GM18526 (cell line): Measurements from ENCODE around the gene HJV.

Source experiments
- POLR2A ChIP-seq: IDR thresholded peaks from 3 replicates; pipeline ENCODE4 v1.6.1; 2011; ENCODE audit not compliant: insufficient read length; ENCODE audit errors: extremely low read depth

Gene HJV

GRCh38 chr1:146020058-146021049, 1.2 kb downstream of the HJV start:
- no peak for TF ChIP-seq POLR2A

GRCh38 chr1:146019231-146020057, 2.1 kb downstream of the HJV start:
- TF ChIP-seq POLR2A: no peak

DNA sequence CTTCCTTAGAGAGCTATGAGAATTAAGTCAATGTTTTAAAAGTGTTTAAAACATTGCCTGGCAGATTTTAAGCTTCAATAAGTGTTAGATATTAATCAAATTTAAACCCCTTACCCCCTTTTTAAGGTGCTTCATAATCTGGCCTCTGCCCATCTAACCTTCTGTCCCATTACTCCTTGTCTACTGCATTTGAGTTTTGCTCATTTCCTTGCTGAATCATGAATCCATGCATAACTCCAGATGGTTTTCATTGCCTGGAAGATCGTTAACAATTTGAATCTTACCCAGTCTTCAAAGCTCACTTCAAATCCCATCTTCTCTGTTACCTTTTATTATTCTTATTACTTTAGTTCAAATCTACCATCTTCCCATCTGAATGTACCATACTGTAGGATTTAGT, 4.6 kb downstream of the HJV start:
- no peak for TF ChIP-seq POLR2A

DNA sequence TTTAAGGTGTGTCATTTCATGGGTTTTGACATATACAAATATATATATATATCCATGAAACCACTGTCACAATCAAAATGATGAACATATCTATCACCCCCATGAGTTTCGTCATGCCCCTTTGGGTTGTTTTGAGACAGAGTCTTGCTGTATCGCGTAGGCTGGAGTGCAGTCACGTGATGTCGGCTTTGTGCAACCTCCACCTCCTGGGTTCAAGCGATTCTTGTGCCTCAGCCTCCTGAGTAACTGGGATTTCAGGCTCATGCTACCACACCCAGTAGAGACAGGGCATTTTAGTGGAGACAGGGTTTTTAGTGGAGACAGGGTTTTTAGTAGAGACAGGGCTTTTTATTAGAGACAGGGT, 8.0 kb downstream of the HJV start:
- TF ChIP-seq POLR2A: no peak

GRCh38 chr1:146012703-146013558, 8.6 kb downstream of the HJV start:
- TF ChIP-seq POLR2A: no peak

DNA sequence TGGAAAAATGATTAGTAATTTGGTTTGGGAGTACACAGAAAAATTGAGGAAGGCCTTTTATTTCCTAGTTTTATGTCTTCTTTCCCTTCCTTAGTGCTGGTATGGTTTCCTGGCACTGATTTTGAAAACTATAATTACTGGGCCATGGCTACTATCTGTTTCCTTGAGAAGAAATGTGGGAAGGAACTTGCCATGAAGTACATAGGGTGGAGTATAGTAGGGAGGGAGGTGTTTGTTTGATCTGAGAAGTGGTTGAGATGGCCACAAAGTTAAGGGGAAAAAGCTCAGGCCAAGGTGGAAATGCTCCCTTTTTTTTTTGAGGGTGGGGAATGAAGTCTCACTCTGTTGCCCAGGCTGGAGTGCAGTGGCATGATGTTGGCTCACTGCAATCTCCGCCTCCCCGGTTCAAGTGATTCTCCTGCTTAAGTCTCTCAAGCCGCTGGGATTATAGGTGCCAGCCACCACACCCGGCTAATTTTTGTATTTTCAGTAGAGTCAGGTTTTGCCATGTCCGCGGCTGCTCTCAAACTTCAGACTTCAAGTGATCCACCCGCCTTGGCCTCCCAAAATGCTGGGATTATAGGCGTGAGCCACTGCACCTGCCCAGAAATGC, 11.3 kb downstream of the HJV start:
- TF ChIP-seq POLR2A: no peak

GRCh38 chr1:146007489-146008133, 13.9 kb downstream of the HJV start:
- no peak for TF ChIP-seq POLR2A

DNA sequence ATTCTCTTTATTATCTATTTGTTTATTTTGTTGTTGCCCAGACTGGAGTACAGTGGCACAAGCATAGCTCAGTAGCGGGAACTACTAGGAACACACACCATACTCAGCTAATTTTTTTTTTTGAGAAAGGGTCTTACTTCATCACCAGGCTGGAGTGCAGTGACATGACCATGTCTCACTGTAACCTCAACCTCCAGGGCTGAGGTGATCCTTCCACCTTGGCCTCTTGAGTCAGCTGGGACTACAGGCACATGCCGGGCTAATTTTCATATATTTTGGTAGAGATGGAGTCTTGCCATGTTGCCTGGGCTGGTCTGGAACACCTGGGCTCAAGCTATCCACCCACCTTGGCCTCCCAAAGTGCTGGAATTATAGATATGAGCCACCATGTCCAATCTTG, 19.8 kb downstream of the HJV start:
- TF ChIP-seq POLR2A: no peak

DNA sequence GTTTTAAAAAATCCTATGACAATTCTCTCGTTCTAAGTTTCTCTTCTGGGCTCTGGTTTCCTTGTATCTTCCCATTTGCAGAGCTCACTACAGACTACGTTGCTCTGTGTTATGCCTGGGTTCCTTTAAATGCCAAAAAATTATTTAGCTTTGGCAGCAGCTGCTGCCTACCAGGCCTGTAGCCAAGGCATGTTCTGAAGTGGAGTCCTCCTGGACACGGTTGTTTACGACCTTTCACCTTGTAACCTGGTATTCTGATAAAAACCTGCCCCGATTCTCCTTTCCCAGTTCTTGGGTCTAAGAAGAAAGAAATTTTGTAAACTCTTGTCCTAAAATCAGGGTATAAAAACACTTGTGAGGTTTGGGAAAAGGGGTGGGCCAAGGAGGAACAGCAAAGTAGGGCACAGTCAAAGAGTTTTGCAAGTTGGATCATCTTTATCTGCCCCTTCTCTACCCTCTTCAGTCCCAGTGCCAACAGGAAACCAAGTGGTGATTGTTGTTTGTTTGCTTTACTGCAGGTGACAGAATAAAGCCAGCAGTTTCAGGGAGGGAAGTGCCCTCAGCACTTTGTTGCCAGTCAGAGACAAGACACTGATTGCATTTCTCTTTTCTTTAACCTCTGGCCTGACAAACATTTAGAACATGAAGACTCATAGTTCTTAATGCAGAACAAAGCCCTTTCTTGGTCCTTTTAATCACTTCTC, 22.1 kb downstream of the HJV start:
- TF ChIP-seq POLR2A: no peak

DNA sequence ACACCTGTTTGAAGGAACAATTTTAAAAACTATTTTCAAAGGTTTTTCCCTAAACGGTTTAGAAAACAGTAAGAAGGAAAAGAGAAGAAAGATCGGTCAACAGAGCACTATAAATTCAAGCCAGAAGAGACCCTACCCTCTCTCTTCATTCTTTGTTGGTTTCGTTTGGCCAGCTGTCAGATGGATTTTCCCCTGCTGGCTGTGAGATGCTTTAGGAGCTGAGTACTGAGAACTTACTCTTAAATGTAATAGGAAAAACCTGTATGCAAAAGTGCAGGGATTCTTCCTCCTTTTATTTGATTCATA, 23.9 kb downstream of the HJV start:
- no peak for TF ChIP-seq POLR2A

DNA sequence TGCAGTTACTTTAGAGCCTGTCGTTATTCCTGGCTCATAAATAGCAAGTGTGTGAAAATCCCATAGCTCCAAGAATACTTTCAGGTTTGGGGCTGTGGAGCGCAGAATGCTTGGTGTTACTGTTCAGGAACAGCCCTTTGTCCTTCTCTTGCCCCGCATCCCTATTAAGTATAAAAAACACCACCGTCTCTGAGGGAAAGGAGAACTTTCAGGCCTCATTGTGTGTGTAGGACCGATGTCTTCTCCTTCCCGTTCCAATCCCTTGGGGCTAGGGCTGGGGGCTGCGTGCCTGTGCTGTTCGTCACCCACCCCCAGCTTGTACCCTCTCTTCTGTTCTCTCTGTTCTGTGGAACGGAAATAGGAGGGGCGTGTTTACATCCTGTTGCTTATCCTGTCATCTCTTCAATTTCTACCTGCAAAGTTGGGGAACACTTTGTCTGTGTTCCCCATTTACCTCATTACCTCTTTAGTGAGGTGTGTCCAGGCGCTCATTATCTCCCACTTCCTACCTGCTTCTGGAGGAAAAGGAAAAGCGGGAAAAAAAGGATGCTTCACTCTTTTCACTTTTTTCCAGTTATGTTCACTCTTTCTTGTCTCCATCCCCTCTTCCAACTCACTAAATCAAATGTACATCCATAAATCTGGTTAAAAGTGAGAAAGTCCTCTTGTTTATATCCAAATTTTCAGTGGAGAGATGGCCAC, 24.4 kb downstream of the HJV start:
- peak; percentile 43 for TF ChIP-seq POLR2A

DNA sequence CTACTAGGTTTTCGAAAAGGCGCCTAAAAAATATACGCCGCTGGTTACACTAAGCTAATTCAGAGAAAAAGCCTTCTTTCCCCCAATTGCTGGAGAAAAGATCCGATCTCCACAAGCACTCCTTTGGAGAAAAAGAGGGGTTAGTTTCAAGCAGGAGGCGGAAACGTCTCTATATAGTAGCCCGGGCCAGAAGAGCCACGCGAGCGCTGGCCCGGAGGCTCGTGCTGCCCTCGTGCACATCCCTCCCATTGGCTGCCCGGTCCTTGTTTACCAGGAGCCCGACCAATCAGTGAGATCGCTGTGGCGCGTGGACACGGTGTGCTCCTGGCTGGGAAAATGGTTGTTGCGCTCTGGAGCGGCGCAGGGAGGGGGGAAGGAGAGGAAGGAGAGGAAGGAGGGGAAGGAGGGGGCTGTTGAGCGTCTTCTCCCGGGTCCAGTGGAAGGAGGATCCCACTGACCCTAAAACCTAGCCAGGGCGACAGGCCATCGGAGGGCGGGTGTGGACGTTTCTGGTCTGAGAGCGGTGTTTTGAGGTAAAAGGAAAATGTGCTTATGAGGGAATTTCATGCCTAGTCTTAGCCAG, 25.0 kb downstream of the HJV start, which contains the start of gene TXNIP:
Gene TXNIP (minus strand): TSS at position 147 of the 583 bp plus-strand sequence. CDS start 313 bp downstream, outside the sequence.
- TF ChIP-seq POLR2A: peak; percentile 83

- no peak for TF ChIP-seq POLR2A
Measured at GRCh38 chr1:145995964-145996432, 25.5 kb downstream of the HJV start.
